GM12891 (cell line): Measurements from ENCODE around the gene GALNT18.

Source experiments
- POLR2A ChIP-seq: IDR thresholded peaks from 2 replicates; pipeline ENCODE4 v1.6.1; 2011; ENCODE audit warnings: low read depth, low read length, control low read depth
- POLR2AphosphoS5 ChIP-seq: IDR thresholded peaks from 2 replicates; pipeline ENCODE4 v1.6.1; 2011; ENCODE audit warnings: low read depth, low read length, control low read depth
- POU2F2 ChIP-seq: IDR thresholded peaks from 2 replicates; pipeline ENCODE4 v1.6.1; 2011; ENCODE audit warnings: low read depth, mild to moderate bottlenecking, control low read depth, low read length, moderate library complexity
- SPI1 ChIP-seq: IDR thresholded peaks from 2 replicates; pipeline ENCODE4 v1.6.1; 2011; ENCODE audit warnings: low read depth, low read length, control low read depth

DNA sequence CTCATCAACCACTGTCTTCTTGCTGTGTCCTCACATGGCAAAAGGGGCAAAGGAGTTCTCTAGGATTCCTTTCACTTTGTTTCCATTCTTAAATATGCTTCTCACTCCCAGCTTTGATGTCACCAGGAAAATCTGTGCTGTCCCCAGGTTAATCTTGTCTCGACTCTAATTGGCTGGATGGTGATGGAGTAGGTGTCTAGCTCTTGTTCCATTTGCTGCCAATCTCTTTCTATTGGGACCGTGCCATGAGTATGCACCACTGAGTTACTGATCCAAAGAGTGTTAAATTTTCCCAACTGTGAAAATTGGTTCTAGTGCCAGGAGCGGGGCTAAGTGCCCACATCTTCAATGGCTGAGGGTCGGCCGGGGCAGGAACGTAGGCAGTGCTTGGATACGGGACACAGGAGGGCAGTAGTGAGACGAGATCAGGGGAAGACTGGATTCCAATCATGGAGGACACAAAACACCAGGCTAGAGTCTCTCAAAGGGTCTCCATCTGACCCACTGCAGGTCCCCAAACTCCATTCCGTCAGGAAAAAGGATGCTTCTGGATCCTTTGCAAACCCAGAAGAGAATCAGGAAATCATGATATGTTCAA lies 221.1 kb downstream of the GALNT18 start:
- no peak for TF ChIP-seq POU2F2
- no peak for TF ChIP-seq POLR2A
- no peak for TF ChIP-seq POLR2AphosphoS5
- no peak for TF ChIP-seq SPI1
